KMS-11 (cell line): ENCODE measurements around the gene UBE2G1.
"Not testable (repeated sequence)": the region's sequence is repeated elsewhere in the genome, so short reads cannot be mapped to it uniquely, and the experiment has no call there.

Source experiments
- H2AFZ ChIP-seq: fragments of 200-600 bp; sonication (generic); 2 replicates; pipeline ENCODE4 v1.6.1; 2016; ENCODE audit warnings: antibody characterized with exemption, mixed run types, low read depth
- H3K27ac ChIP-seq: fragments of 200-600 bp; sonication (generic); 2 replicates; pipeline ENCODE4 v1.6.1; 2016; ENCODE audit warnings: mild to moderate bottlenecking, mixed run types
- H3K27me3 ChIP-seq: fragments of 200-600 bp; sonication (generic); 2 replicates; pipeline ENCODE4 v1.6.1; 2017; ENCODE audit warnings: mild to moderate bottlenecking, low read depth, mixed run types, moderate library complexity; ENCODE audit not compliant: insufficient read depth
- H3K36me3 ChIP-seq: fragments of 200-600 bp; sonication (generic); 2 replicates; pipeline ENCODE4 v1.6.1; 2017; ENCODE audit warnings: mild to moderate bottlenecking, mixed run types; ENCODE audit not compliant: insufficient read depth
- H3K4me1 ChIP-seq: fragments of 200-600 bp; sonication (generic); 2 replicates; pipeline ENCODE4 v1.6.1; 2016; ENCODE audit warnings: mild to moderate bottlenecking, low read depth, mixed run types; ENCODE audit not compliant: poor library complexity, severe bottlenecking
- H3K4me2 ChIP-seq: fragments of 200-600 bp; sonication (generic); 2 replicates; pipeline ENCODE4 v1.7.0; 2016; ENCODE audit warnings: mild to moderate bottlenecking, mixed run types
- H3K4me3 ChIP-seq: fragments of 200-600 bp; sonication (generic); IDR thresholded peaks from 2 replicates; pipeline ENCODE4 v1.6.1; 2017; ENCODE audit warnings: low read depth, low read length, mixed read lengths; ENCODE audit not compliant: insufficient read depth
- H3K79me2 ChIP-seq: fragments of 200-600 bp; sonication (generic); 2 replicates; pipeline ENCODE4 v1.6.1; 2016; ENCODE audit warnings: low read depth, mixed run types; ENCODE audit not compliant: insufficient read depth
- H3K9ac ChIP-seq: fragments of 200-600 bp; sonication (generic); 2 replicates; pipeline ENCODE4 v1.6.1; 2016; ENCODE audit warnings: mild to moderate bottlenecking, mixed run types
- H4K20me1 ChIP-seq: fragments of 200-600 bp; sonication (generic); 2 replicates; pipeline ENCODE4 v1.6.1; 2016; ENCODE audit warnings: mild to moderate bottlenecking, mixed run types; ENCODE audit not compliant: insufficient read depth
- TF ChIP-seq, protein P1 (sequence below): fragments of 200-600 bp; sonication (generic); conservative IDR thresholded peaks from 2 replicates; pipeline ENCODE4 v1.6.1; 2017; ENCODE audit warnings: low read depth, mild to moderate bottlenecking, antibody characterized with exemption, low read length, moderate library complexity, mixed read lengths

The UBE2G1 gene

DNA sequence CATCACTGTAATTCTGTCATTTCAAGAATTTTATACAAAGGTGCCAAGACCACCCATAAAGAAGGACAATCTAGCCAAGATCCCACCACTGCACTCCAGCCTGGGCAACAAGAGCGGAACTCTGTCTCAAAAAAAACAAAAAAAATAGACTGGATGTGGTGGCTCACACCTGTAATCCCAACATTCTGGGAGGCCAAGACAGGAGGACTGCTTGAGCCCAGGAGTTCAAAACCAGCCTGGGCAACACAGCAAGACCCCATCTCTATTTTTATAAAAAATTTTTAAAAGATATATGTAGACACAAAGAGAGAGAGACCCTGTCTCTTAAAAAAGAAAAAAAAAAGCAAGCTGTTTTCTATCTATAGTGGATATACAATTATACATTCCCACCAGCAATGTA, 8.8 kb downstream of the UBE2G1 start:
- TF ChIP-seq, protein P1, sequence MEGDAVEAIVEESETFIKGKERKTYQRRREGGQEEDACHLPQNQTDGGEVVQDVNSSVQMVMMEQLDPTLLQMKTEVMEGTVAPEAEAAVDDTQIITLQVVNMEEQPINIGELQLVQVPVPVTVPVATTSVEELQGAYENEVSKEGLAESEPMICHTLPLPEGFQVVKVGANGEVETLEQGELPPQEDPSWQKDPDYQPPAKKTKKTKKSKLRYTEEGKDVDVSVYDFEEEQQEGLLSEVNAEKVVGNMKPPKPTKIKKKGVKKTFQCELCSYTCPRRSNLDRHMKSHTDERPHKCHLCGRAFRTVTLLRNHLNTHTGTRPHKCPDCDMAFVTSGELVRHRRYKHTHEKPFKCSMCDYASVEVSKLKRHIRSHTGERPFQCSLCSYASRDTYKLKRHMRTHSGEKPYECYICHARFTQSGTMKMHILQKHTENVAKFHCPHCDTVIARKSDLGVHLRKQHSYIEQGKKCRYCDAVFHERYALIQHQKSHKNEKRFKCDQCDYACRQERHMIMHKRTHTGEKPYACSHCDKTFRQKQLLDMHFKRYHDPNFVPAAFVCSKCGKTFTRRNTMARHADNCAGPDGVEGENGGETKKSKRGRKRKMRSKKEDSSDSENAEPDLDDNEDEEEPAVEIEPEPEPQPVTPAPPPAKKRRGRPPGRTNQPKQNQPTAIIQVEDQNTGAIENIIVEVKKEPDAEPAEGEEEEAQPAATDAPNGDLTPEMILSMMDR, result no peak
- Histone ChIP-seq H3K4me1 (peaks cover 32% of the 10 kb centered on the region), H3K4me2 (no peak overlapping the region), H4K20me1 (peaks cover 30% of the 10 kb centered on the region; the same call in 1 of the 2 replicates), H3K4me3 (no peak overlapping the region), H3K27ac (no peak overlapping the region), H3K9ac (no peak overlapping the region), H3K36me3 (no peaks in the 10 kb centered on the region), H2AFZ (no peak overlapping the region), H3K79me2 (peaks cover 97% of the 10 kb centered on the region), H3K27me3 (no peaks in the 10 kb centered on the region)

GRCh38 chr17:4357030-4357628, 9.3 kb downstream of the UBE2G1 start:
- peaks cover 35% of the 10 kb centered on the region for H4K20me1 ChIP-seq
- no peak overlapping the region for H3K4me3 ChIP-seq
- H3K4me1 ChIP-seq, result peaks cover 28% of the 10 kb centered on the region
- H3K36me3 ChIP-seq, result no peaks in the 10 kb centered on the region
- H3K9ac ChIP-seq, result no peak overlapping the region
- H2AFZ ChIP-seq, result no peak overlapping the region
- peaks cover 97% of the 10 kb centered on the region for H3K79me2 ChIP-seq
- no peak overlapping the region for H3K27ac ChIP-seq
- TF ChIP-seq, protein P1, result no peak
- H3K27me3 ChIP-seq, result no peaks in the 10 kb centered on the region
- no peak overlapping the region for H3K4me2 ChIP-seq

DNA sequence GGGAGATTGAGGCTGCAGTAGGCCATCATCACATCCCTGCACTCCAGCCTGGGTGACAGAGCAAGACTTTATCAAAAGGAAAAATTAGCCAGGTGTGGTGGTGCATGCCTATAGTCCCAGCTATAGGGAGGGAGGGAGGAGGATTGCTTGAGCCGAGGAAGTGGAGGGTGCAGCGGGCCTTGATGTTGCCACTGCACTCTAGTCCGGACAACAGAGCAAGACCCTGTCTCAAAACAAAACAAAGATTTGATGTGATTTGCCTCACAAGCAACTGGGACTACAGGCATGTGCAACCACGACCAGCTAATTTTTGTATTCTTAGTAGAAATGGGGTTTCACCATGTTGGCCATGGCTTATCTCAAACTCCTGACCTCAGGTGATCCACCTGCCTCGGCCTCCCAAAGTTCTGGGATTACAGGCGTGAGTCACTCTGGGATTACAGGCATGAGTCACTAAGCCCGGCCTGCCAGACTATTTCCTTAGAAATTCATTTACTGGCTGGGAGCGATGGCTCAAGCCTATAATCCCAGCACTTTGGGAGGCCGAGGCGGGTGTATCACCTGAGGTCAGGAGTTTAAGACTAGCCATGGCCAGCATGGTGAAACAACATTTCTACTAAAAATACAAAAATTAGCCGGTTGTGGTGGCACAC, 11.5 kb downstream of the UBE2G1 start:
- TF ChIP-seq, protein P1, result no peak
- peaks cover 31% of the 10 kb centered on the region for H4K20me1 ChIP-seq
- no peak overlapping the region for H3K9ac ChIP-seq

GRCh38 chr17:4354206-4354605, 12.3 kb downstream of the UBE2G1 start:
- Histone ChIP-seq H3K79me2 (peaks cover 97% of the 10 kb centered on the region), H3K27ac (no peak overlapping the region), H3K27me3 (no peaks in the 10 kb centered on the region), H3K9ac (no peak overlapping the region), H3K36me3 (no peaks in the 10 kb centered on the region), H3K4me3 (no peak overlapping the region), H4K20me1 (peaks cover 23% of the 10 kb centered on the region), H3K4me1 (peaks cover 11% of the 10 kb centered on the region), H3K4me2 (no peak overlapping the region), H2AFZ (no peak overlapping the region)
- TF ChIP-seq, protein P1, result no peak

More for the DNA sequence above, 11.5 kb downstream of the UBE2G1 start:
- no peak overlapping the region for H3K27ac ChIP-seq
- no peak overlapping the region for H2AFZ ChIP-seq
- H3K27me3 ChIP-seq, result no peaks in the 10 kb centered on the region
- no peak overlapping the region for H3K4me3 ChIP-seq
- no peaks in the 10 kb centered on the region for H3K36me3 ChIP-seq
- peaks cover 17% of the 10 kb centered on the region for H3K4me1 ChIP-seq
- no peak overlapping the region for H3K4me2 ChIP-seq
- H3K79me2 ChIP-seq, result peaks cover 97% of the 10 kb centered on the region

DNA sequence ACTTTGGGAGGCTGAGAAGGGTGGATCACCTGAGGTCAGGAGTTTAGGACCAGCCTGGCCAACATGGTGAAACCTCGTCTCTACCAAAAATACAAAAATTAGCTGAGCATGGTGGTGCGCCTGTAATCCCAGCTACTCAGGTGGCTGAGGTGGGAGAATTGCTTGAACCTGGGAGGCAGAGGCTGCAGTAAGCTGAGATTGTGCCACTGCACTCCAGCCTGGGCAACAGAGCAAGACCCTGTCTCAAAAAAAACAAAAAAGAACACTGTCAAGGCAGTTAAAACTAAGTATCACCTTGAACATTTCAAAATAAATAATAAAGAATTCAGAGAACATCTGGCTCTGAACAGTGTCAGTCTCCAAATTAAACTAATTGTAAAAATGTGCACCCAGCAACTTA, 16.3 kb downstream of the UBE2G1 start:
- not testable (repeated sequence) for H3K4me1 ChIP-seq, H3K27ac ChIP-seq, H3K36me3 ChIP-seq, H3K27me3 ChIP-seq, H2AFZ ChIP-seq, H3K4me2 ChIP-seq, H3K9ac ChIP-seq, H3K4me3 ChIP-seq
- H3K79me2 ChIP-seq, result peaks cover 94% of the 10 kb centered on the region
- H4K20me1 ChIP-seq, result peaks cover 27% of the 10 kb centered on the region
